ENCODE measurements around the gene JPH3.

The JPH3 gene

DNA sequence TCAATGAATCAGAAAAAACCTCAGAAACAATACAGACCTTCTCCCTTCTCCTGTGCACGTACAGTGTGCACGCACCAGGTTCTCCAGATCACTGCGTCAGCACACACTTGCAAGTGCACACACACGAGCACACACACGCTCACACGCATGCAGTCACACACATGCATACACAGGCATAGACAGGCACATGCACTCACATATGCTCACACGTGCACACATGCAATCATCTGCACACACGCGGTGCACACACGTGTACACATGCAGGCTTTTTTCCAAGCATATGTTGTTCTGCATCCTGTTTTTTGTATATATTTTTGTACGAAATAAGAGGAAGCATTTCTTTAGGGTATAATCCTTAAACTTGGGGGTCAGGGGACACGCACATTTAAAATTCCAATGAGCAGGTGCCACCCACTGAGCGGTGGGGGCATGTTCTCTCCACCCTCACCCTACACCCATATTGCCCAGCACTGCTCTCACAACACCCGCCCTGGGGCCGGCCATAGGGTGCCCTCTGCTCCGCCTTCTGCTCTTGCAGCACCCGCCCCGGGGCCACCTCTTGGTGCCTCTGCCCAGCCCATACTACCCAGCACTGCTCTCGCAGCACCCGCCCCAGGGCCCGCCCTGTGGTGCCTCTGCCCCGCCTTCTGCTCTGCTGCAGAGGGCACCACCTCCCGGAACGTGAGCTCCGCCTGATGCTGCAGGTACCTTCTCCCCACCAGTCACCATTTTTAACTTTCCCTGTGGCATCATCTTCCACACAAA, 142.6 kb downstream of the JPH3 start:
- DNase-seq, result no peak

DNA sequence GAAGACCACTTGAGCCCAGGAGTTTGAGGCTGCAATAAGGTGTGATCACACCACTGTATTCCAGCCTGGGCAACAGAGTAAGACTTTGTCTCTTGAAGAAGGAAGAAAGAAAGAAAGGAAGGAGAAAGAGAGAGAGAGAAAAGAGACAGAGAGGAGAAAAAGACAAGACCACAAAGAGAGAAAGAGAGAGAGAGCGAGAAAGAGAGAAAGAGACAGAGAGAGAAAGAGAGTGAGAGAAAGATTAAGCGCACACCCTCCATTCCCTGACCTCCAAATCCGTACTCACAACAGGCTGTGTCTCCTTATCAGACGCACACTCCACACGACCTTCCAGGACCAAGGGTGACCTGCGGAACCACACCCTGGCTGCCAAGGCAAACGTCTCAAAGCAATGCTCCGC, 143.9 kb downstream of the JPH3 start:
- DNase-seq, result no peak

Data from NCI-H1930 (cell line).